NCI-H2227 (cell line): ENCODE data around the gene FHL1.

ENCODE experiments used
- DNase-seq: peaks from one replicate; lab custom pipeline; 2025; ENCODE audit not compliant: unreplicated experiment; lab: John Stamatoyannopoulos, UW

FHL1 gene

DNA sequence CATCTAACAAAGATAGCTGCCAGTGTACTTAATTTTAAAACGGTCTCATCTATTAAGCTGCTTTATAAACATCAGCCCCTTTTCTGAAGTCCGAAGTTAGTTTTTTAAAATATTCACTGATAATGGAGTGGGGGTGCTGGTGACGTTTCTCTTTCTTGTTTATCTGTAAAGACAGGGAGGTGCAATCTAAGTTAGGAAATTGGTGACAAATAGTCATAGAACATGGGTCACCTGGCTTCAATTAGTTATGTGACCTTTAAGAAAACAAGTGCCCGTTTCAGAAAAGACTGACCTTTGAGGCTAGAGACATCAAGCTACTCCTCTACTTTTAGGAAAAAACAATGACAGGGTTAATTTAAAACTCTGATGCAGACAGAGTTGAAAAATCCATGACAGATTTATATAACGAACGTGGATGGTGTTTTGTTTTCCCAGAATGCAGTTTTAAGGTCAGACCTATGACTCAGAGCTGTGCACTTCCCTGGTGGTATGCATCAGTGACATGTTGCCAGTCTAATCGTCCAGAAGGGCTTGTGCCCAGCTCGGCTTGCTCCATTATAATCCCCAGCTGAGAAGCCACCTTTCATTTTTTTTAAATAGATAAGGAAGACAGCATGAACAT is 38.2 kb downstream of the FHL1 start:
- no peak for DNase-seq

GRCh38 chrX:136186023-136186413 is 38.7 kb downstream of the FHL1 start:
- DNase-seq: no peak

- no peak for DNase-seq
Observed at GRCh38 chrX:136189222-136189621, 41.9 kb downstream of the FHL1 start.

DNA sequence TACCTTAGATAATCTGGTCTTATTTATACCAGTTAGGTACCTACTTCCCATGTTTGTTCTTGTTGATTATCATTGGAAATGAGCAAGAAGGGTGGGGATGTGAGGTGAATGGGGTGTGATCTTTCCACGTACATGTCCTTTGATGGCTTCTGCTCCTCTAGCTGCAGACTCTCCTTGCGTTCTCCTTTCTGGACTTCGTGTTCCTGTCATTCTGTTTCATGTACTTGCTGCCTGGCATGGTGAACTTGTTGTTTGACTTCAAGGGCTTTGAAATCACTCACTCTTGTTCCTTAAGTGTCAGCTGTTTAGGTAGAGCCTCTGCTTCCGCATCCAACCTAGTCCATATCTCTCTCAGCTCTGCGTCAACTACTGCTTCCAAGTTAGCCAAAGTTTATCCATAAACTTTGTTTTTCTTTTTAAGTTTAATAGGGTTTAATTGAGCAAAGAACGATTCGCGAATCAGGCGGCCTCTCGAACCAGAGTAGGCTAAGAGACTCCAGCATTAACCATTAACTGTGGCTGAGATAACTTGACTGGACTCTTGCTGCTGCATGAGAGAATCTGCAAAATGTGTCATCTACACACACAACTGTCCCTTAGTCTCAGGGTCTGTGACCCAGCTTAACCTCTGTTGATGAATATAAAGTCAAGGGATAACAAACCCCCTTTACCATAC is 42.8 kb downstream of the FHL1 start:
- no peak for DNase-seq

- no peak for DNase-seq
Observed at GRCh38 chrX:136191171-136191570, 43.8 kb downstream of the FHL1 start.

DNA sequence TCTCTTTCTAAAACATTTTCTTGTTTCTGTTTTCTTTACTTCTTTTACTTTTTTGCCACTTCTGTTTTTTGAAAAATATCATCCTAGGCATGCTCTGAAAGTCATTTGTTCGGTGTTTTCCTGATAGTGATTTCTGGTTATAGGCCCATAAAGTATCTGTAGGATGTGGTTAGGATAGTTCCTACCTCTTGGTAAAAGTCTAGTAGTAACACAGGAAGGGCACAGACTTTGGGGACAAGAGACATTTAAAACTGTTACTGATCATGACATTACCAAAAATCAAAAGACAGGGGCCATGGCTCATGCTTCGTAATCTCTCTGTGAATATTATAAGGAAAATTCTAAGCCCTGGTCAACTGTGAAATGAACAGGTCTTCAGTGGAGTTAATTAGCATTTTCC is 44.8 kb downstream of the FHL1 start:
- DNase-seq: no peak

- DNase-seq: no peak
Observed at GRCh38 chrX:136192839-136193414, 45.6 kb downstream of the FHL1 start.

DNA sequence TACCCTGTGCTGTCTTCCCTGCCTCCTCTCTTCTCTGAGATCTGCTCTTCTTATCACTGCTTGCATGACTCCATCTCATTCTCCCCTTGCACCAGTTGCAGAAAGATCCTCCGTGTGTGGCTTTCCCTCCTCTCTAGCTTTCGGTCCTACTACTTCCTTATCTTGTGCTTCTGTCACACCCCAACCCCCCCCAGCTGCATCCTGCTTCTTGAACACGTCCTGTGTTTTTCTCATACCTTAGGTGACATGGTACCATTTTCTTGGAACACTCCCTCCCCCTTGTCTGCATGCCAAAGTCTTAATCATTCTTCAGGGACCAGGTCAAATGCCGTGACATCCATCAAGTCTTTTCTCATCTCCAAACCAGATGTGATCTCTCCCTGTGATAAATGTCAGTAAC is 46.4 kb downstream of the FHL1 start:
- no peak for DNase-seq

DNA sequence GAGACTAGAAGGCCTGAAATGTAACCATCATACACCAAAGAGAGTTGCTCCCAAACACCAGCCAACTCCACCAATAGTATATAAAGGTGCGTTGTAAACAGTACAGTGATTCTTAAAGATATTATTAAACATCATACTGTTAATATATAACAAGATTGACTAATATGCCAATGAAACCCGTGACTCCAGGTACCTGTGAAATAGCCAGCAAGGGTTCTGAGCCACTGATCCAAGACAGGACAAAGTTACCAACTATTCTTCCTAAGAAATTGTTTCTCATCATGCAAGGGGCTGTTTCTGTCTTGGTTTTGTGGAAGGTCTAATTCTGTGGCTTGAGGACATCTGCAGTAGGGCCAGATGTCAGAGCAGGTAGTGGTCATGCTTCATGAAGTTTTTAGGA is 47.2 kb downstream of the FHL1 start:
- DNase-seq: no peak

DNA sequence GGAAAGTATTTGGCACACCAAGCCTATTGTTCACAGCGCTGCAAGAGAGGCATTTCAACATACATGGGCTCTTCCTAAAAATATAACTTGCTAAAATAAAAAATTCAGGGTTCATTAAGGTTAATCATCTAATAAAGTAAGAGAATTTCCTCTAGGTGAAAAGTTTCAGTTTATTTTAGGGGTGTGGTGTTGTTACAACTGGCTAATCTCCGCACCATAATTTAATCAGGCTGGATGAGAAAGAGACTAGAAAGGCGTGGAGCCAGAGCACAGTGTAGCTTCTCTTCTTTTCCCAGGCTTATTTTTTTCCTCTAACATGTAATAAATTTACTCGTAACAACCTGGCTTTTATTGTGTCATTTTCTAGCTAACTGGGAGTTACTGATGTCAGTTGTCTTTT is 47.9 kb downstream of the FHL1 start:
- no peak for DNase-seq

GRCh38 chrX:136196691-136197155 is 49.4 kb downstream of the FHL1 start:
- DNase-seq: no peak

DNA sequence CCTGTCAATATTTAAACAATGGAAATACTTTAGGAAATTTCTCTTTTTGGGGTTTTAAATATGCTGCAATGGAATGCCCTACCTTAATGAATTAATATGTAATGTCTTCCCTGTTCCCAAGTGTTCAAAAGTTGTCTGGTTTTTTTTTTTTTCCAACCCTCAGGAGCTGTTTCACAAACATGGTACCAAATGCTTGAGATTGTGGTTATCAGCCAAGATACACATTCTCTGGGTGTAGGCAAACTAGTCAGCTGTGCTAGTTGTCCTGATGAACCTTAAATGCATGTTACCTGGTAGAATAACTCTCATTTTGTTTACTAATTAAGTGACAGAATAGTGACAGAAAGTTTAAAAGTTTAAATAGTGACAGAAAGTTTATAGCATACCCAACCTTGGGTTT is 50.7 kb downstream of the FHL1 start:
- DNase-seq: no peak

GRCh38 chrX:136198678-136199243 is 51.4 kb downstream of the FHL1 start:
- no peak for DNase-seq

DNA sequence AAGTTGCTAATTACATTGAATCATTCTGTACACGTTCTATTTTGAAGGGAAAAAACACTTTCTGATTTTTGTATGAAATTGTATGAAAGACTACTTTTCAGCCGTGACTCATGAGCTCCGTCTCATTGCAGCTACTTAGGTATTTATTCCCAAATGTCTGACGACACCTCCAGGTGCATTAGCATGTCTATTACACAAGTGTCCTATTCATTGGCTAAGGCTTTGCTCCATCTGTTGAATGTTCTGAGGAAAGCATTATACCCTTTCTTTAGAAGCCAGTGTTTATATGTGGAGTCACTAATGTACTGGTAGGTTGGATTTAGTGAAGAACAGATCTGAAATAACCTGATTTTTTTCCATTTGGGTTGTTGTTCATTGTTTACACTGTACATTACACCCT is 52.0 kb downstream of the FHL1 start:
- DNase-seq: no peak

- DNase-seq: no peak
Observed at GRCh38 chrX:136200466-136200865, 53.1 kb downstream of the FHL1 start.

- no peak for DNase-seq
Observed at GRCh38 chrX:136201601-136202000, 54.3 kb downstream of the FHL1 start.

GRCh38 chrX:136202889-136203288 is 55.6 kb downstream of the FHL1 start:
- DNase-seq: no peak

DNA sequence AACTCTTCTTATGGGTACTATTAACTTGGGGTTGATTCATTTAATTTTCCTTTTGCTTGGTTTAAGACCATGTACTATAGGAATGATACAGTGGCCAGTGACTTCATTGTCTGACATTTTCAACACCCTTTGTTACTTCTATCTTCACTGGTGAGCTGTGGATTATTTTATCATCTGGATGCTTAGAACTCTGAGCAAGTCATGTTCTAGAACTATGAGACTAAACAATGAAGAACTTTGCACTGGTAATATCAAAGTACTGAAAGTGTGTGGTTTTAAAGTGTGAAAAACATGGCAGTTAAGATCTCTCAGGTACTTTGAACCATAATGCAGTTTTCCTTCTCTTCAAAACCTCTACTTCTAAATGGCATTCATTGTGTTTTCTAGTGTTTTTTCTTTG is 56.1 kb downstream of the FHL1 start:
- no peak for DNase-seq

DNA sequence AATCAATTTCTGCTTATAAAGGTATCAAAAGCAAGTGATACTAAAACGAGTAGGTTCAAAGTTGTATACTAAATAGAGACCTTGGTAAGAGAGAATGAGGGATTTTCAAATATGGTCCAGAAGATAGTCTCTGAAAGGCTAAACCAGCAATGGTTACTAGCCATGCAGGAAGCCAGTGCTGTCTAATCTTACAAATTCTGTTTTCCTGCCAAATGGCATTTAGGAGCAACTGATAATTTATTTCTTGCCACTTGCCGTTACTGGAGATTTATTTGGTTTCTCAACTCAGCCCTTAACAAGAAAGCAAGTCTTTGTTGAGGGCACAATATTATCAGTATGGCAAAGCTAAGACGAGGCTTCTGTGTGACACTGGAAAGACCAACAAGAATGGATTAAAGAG is 56.6 kb downstream of the FHL1 start:
- DNase-seq: no peak

DNA sequence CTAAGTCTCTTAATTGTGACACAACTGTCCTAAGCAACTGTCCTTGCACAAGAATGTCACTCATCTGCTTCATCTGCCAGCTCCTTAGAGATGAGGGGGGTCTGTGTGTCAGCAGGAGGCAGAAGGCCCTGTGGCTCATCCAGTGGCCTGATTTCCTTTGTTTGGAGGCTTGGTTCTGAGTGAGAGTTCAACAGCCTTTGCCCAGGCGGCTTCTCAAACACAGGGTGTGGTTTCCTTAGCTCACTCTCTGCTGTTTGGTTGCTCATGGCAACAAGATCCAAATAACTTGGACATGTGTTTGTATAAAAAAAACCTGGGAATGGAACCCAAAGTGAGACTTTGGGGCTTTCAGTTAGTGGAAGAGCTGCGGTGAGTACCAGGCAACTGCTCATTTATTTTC is 57.2 kb downstream of the FHL1 start:
- DNase-seq: no peak

GRCh38 chrX:136205882-136206380 is 58.6 kb downstream of the FHL1 start:
- DNase-seq: no peak

DNA sequence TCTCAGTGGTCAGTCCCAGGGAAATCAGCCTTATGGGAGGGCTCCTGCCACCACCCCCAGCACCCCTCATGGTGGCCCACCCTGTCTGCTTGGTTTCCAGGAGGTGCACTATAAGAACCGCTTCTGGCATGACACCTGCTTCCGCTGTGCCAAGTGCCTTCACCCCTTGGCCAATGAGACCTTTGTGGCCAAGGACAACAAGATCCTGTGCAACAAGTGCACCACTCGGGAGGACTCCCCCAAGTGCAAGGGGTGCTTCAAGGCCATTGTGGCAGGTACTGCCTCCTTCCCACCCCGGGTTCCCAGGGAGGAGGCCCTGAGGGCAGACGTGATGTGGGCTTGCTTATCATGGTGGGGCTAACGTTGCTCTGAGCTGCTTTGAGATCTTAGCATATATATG is 59.6 kb downstream of the FHL1 start:
- no peak for DNase-seq
